GM12891 (cell line): Measurements from ENCODE around the gene RNF141.

Experiments used
- POLR2A ChIP-seq: IDR thresholded peaks from 2 replicates; pipeline ENCODE4 v1.6.1; 2011; ENCODE audit warnings: low read depth, low read length, control low read depth
- POLR2AphosphoS5 ChIP-seq: IDR thresholded peaks from 2 replicates; pipeline ENCODE4 v1.6.1; 2011; ENCODE audit warnings: low read depth, low read length, control low read depth
- SPI1 ChIP-seq: IDR thresholded peaks from 2 replicates; pipeline ENCODE4 v1.6.1; 2011; ENCODE audit warnings: low read depth, low read length, control low read depth
- TAF1 ChIP-seq: IDR thresholded peaks from 2 replicates; pipeline ENCODE4 v1.6.1; 2011; ENCODE audit warnings: low read depth, low read length, control low read depth

DNA sequence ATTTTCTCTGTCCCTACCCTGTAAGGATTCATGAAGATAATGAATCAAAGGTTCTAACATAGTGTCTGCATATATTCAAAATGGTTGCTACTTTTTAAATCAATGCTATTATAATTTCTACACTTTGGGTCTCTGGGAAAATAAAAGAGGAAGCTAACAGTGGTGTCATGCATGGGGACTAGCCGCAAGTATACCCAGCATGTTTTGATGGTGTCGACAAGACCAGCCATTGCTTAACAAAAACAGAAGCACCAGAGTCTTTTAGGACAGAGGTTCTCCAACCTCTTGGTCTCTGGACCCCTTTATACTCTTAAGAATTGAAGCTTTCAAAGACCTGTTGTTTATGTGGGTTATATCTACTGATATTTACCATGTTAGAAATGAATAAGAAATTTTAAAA lies 37.8 kb downstream of the RNF141 start:
- TF ChIP-seq POLR2AphosphoS5 (no peak), POLR2A (no peak), SPI1 (no peak), TAF1 (no peak)
